HCT116 (cell line): ENCODE data around the gene EPB41L4A. TPM values are rescaled to one million over a fixed set of nuclear protein-coding genes. Genes with fewer than 3 reads are reported as not detected.

Experiments used
- ATAC-seq: fragments of 200-7000 bp; cut with Tn5 transposase; 2 replicates; pipeline ENCODE4 v1.9.1; 2020; ENCODE audit warnings: mild to moderate bottlenecking, moderate library complexity
- BruUV-seq: library from RNA; stranded (reverse); fragments of 400-500 nt; replicated peaks from 2 replicates; lab custom pipeline; 2021; lab: Mats Ljungman, UMichigan
- CTCF ChIA-PET: fragments of 300-600 bp; sonication (Branson Sonifier 250); formaldehyde crosslinking; loops from one replicate; lab custom pipeline; 2021; ENCODE audit warnings: antibody characterized with exemption; lab: Charles Lee
- POLR2A ChIA-PET: fragments of 300-600, 350-600 bp; sonication (Branson Sonifier 250); formaldehyde crosslinking; loops from one replicate; lab custom pipeline; 2021; ENCODE audit warnings: antibody characterized with exemption; lab: Charles Lee
- RAD21 ChIA-PET, 2 experiments: fragments of 300-600 bp; sonication (Branson Sonifier 250); formaldehyde crosslinking; loops; one replicate each; lab custom pipeline; 2023; ENCODE audit warnings: low total read pairs in 2 of 2; ENCODE audit not compliant: uncharacterized antibody in 2 of 2, unreplicated experiment in 2 of 2, low non-redundant PET in 1 of 2; lab: Charles Lee
- DNase-seq: peaks from one replicate; pipeline ENCODE4 v3.0.0-alpha.2; 2010; ENCODE audit warnings: low read depth, low spot score
- H2AFZ ChIP-seq: fragments of 200-600 bp; shearing (Covaris generic), sonication (generic); 2 replicates; pipeline ENCODE4 v1.6.1; 2017; ENCODE audit warnings: low read depth, mixed run types, mixed read lengths, antibody characterized with exemption, low read length; ENCODE audit not compliant: poor library complexity, severe bottlenecking
- H3K27ac ChIP-seq: 2 replicates; pipeline ENCODE4 v1.5.1; 2012; ENCODE audit warnings: low read depth, low read length
- H3K27me3 ChIP-seq: fragments of 200-600 bp; sonication (generic); 2 replicates; pipeline ENCODE4 v1.6.1; 2016; ENCODE audit warnings: mixed run types, low read length, mixed read lengths; ENCODE audit not compliant: insufficient read depth
- H3K36me3 ChIP-seq, 2 experiments: fragments of 200-500 bp in 1 of 2; fragments of 200-600 bp in 1 of 2; sonication (Bioruptor generic) in 1 of 2; sonication (generic) in 1 of 2; 2 replicates each; pipeline versions ENCODE4 v1.5.1 to v1.6.1; 2014 to 2016; ENCODE audit warnings: low read length in 2 of 2, inconsistent platforms in 1 of 2, mixed read lengths in 1 of 2, mixed run types in 1 of 2; ENCODE audit not compliant: insufficient read depth in 2 of 2, control insufficient read depth in 1 of 2
- H3K4me1 ChIP-seq, 2 experiments: fragments of 200-600 bp in 1 of 2; sonication (generic) in 1 of 2; 2 replicates each; pipeline versions ENCODE4 v1.5.1 to v1.6.1; 2012 to 2017; ENCODE audit warnings: low read length in 2 of 2, inconsistent platforms in 1 of 2, mild to moderate bottlenecking in 1 of 2, mixed read lengths in 1 of 2, mixed run types in 1 of 2, moderate library complexity in 1 of 2; ENCODE audit not compliant: insufficient read depth in 2 of 2, control insufficient read depth in 1 of 2
- H3K4me2 ChIP-seq: fragments of 200-600 bp; sonication (generic); 2 replicates; pipeline ENCODE4 v1.6.1; 2017; ENCODE audit warnings: mixed run types, low read length, mixed read lengths
- H3K4me3 ChIP-seq, 2 experiments: fragments of 200-600 bp in 1 of 2; sonication (generic) in 1 of 2; replicated peaks in 1 of 2; 2 replicates each; pipeline ENCODE4 v1.5.1; 2011 to 2016; ENCODE audit warnings: low read length in 2 of 2, control low read depth in 1 of 2, low read depth in 1 of 2, mild to moderate bottlenecking in 1 of 2, mixed read lengths in 1 of 2, mixed run types in 1 of 2
- H3K79me2 ChIP-seq: fragments of 200-600 bp; sonication (generic); 2 replicates; pipeline ENCODE4 v1.6.1; 2017; ENCODE audit warnings: mild to moderate bottlenecking, mixed run types, low read length, moderate library complexity, mixed read lengths; ENCODE audit not compliant: insufficient read depth
- H3K9ac ChIP-seq: fragments of 200-600 bp; sonication (generic); 2 replicates; pipeline ENCODE4 v1.6.1; 2016; ENCODE audit warnings: low read length, mixed read lengths
- H3K9me2 ChIP-seq: fragments of 200-600 bp; sonication (generic), shearing (Covaris generic); 2 replicates; pipeline ENCODE4 v1.6.1; 2017; ENCODE audit warnings: mixed run types, mild to moderate bottlenecking, moderate library complexity; ENCODE audit not compliant: insufficient read depth
- H3K9me3 ChIP-seq, 2 experiments: fragments of 200-500 bp in 1 of 2; fragments of 200-600 bp in 1 of 2; sonication (Bioruptor generic) in 1 of 2; sonication (generic) in 1 of 2; 2 replicates each; pipeline ENCODE4 v1.6.1; 2014 to 2017; ENCODE audit warnings: low read length in 2 of 2, mixed read lengths in 2 of 2, inconsistent platforms in 1 of 2, low read depth in 1 of 2, mild to moderate bottlenecking in 1 of 2, mixed run types in 1 of 2, moderate library complexity in 1 of 2; ENCODE audit not compliant: control insufficient read depth in 1 of 2, insufficient read depth in 1 of 2
- H4K20me1 ChIP-seq: fragments of 200-600 bp; sonication (generic), shearing (Covaris generic); 2 replicates; pipeline ENCODE4 v1.6.1; 2017; ENCODE audit warnings: mixed run types, mild to moderate bottlenecking, moderate library complexity; ENCODE audit not compliant: insufficient read depth
- ATF3 ChIP-seq: IDR thresholded peaks from 2 replicates; pipeline ENCODE4 v1.6.1; 2012
- ELF1 ChIP-seq: IDR thresholded peaks from 2 replicates; pipeline ENCODE4 v1.6.1; 2012; ENCODE audit warnings: low read depth, borderline replicate concordance
- EZH2 ChIP-seq: fragments of 200-600 bp; sonication (generic); IDR thresholded peaks from 2 replicates; pipeline ENCODE4 v1.6.1; 2017; ENCODE audit warnings: antibody characterized with exemption, mixed run types
- JUND ChIP-seq: IDR thresholded peaks from 2 replicates; pipeline ENCODE4 v1.6.1; 2012
- SIN3A ChIP-seq: IDR thresholded peaks from 2 replicates; pipeline ENCODE4 v1.6.1; 2012; ENCODE audit warnings: low read depth
- TCF7L2 ChIP-seq: IDR thresholded peaks from 2 replicates; pipeline ENCODE4 v1.7.0; 2011; ENCODE audit warnings: borderline replicate concordance, inconsistent platforms; ENCODE audit not compliant: insufficient read depth, insufficient read length; ENCODE audit errors: extremely low read depth
- ZNF274 ChIP-seq: fragments of 200-500 bp; sonication (Bioruptor generic); IDR thresholded peaks from 2 replicates; pipeline ENCODE4 v1.6.1; 2014; ENCODE audit warnings: mild to moderate bottlenecking, low read depth, low read length, inconsistent platforms
- intact Hi-C: fragments of 100-400 bp; cut with micrococcal nuclease; formaldehyde crosslinking; loops from 2 replicates; pipeline ENCODE4 v1.10.0; 2022
- total RNA-seq: library from RNA; stranded (reverse); gene quantifications from one replicate; pipeline ENCODE4 v1.2.1, GENCODE V29; 2021; ENCODE audit not compliant: unreplicated experiment

The EPB41L4A gene
- total RNA-seq, 1 experiment from 2014 or later, result 2.8 TPM

- ATAC-seq (no peak), DNase-seq (no peak)
- Histone ChIP-seq H3K4me3 (no peak overlapping the region), H3K9me3 (no peaks in the 10 kb centered on the region), H4K20me1 (no peaks in the 10 kb centered on the region), H3K4me1 (peaks cover 9 to 12% of the 10 kb centered on the region in 2 experiments), H3K9ac (no peak overlapping the region), H3K27ac (no peak overlapping the region), H3K9me2 (no peaks in the 10 kb centered on the region), H3K4me2 (no peak overlapping the region)
- intact Hi-C loops, result no loop called here
- POLR2A ChIA-PET, result no interaction called here
- RAD21 ChIA-PET, result no interaction called here
- TF ChIP-seq TCF7L2 (no peak), EZH2 (no peak)
- TF ChIP-seq, all 23 proteins: peak for 0
- Histone ChIP-seq H3K27me3 (no peaks in the 10 kb centered on the region), H3K79me2 (no peaks in the 10 kb centered on the region), H3K36me3 (no peaks in the 10 kb centered on the region), H2AFZ (no peak overlapping the region)
- no TSS peak for BruUV-seq
- CTCF ChIA-PET, result no interaction called here
Observed at GRCh38 chr5:112202694-112203093, 216.4 kb downstream of the EPB41L4A start.

DNA sequence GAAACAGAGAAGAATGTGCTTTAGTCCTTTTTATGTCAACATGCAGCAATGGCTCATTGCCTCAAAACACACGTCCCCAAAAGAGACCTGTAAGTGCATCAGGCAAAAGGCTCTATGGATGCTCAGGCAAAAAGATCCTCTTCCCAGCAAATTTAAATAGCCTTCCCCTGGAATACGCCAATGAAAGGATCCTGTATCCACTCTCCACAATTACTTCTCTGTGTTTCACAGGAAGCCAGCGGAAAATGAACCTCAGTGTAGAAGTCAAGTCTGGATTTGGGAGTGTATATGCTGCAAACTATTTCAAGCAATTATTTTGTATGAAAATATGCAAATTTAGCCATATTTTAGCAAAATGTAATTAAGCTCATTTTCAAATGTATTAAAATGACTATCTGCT is 217.9 kb downstream of the EPB41L4A start:
- no peak overlapping the region for H3K9ac ChIP-seq
- H3K9me3 ChIP-seq, result no peaks in the 10 kb centered on the region
- ChIA-PET RAD21 (no interaction called here), POLR2A (no interaction called here)
- no peak overlapping the region for H3K4me2 ChIP-seq
- no TSS peak for BruUV-seq
- TF ChIP-seq JUND, result no peak
- TF ChIP-seq TCF7L2, result no peak
- no peak for TF ChIP-seq ZNF274
- TF ChIP-seq ELF1, result no peak
- no peak for TF ChIP-seq ATF3
- TF ChIP-seq SIN3A, result no peak
- TF ChIP-seq, all 23 proteins: peak for 0
- intact Hi-C loops, result no loop called here
- CTCF ChIA-PET, result no interaction called here
- DNase-seq (no peak), ATAC-seq (no peak)
- Histone ChIP-seq H2AFZ (no peak overlapping the region), H3K36me3 (no peaks in the 10 kb centered on the region), H3K4me3 (no peak overlapping the region), H3K4me1 (peaks cover 9 to 12% of the 10 kb centered on the region in 2 experiments), H4K20me1 (no peaks in the 10 kb centered on the region), H3K79me2 (no peaks in the 10 kb centered on the region), H3K27ac (no peak overlapping the region), H3K27me3 (peaks cover 9% of the 10 kb centered on the region; the same call in 1 of the 2 replicates), H3K9me2 (no peaks in the 10 kb centered on the region)
